Measurements from ENCODE around the gene GPR155.

DNA sequence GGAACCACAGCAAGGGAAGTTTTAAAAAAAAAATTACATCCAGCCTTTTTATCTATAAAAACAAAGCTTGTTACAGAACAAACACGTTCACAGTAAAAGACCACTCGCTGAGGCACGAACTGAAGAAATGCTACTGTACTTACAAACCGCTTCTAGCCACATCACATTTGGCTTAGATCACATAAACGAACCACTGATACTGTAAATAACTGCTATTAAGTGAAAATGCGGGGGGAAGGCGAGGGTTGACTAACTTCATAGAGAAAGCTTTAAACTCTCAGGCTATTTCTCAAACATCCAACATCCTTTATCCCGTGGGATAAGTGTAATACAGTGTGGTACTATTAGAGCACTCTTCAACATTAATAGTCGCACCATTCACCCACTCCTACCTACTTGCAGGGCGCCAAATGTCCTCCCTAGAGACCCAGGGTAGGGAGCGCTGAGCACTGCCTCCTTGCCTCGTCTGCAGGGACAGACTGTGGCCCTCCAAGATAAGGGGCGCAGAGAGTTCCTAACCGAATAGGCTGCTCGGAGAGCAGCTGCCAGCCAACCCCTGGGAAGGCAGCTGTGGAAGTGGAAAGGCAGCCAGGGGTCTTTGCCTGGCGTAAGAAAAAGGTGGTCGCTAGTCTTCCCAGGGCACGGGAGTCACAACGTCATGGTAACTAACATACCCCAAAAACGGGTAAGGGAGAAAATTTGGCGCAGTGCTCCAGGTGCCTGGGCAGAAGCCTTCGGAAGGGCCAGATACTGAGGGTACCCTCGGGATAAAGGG is 854 bp downstream of the GPR155 start:
- TF ChIP-seq, protein P1, sequence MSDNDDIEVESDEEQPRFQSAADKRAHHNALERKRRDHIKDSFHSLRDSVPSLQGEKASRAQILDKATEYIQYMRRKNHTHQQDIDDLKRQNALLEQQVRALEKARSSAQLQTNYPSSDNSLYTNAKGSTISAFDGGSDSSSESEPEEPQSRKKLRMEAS (IDR thresholded peaks at IDR 0.05): no peak
- TF ChIP-seq, protein P2, sequence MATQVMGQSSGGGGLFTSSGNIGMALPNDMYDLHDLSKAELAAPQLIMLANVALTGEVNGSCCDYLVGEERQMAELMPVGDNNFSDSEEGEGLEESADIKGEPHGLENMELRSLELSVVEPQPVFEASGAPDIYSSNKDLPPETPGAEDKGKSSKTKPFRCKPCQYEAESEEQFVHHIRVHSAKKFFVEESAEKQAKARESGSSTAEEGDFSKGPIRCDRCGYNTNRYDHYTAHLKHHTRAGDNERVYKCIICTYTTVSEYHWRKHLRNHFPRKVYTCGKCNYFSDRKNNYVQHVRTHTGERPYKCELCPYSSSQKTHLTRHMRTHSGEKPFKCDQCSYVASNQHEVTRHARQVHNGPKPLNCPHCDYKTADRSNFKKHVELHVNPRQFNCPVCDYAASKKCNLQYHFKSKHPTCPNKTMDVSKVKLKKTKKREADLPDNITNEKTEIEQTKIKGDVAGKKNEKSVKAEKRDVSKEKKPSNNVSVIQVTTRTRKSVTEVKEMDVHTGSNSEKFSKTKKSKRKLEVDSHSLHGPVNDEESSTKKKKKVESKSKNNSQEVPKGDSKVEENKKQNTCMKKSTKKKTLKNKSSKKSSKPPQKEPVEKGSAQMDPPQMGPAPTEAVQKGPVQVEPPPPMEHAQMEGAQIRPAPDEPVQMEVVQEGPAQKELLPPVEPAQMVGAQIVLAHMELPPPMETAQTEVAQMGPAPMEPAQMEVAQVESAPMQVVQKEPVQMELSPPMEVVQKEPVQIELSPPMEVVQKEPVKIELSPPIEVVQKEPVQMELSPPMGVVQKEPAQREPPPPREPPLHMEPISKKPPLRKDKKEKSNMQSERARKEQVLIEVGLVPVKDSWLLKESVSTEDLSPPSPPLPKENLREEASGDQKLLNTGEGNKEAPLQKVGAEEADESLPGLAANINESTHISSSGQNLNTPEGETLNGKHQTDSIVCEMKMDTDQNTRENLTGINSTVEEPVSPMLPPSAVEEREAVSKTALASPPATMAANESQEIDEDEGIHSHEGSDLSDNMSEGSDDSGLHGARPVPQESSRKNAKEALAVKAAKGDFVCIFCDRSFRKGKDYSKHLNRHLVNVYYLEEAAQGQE (IDR thresholded peaks at IDR 0.05; ENCODE audit: low read depth): no peak
- no peak for TF ChIP-seq TAF1 (IDR thresholded peaks at IDR 0.05; ENCODE audit: low read depth)
- no peak for TF ChIP-seq ZBTB7A (IDR thresholded peaks at IDR 0.05; ENCODE audit: low read depth)
- no peak for TF ChIP-seq EP300 (IDR thresholded peaks at IDR 0.05; ENCODE audit: borderline replicate concordance)
- TF ChIP-seq EGR1 (IDR thresholded peaks at IDR 0.05): no peak
- no peak for TF ChIP-seq YY1 (IDR thresholded peaks at IDR 0.05; ENCODE audit: low read depth)
- TF ChIP-seq CREB1 (IDR thresholded peaks at IDR 0.05; ENCODE audit: low read depth): no peak
- no peak for TF ChIP-seq CEBPB (IDR thresholded peaks at IDR 0.05)
- no peak for TF ChIP-seq NFIC (IDR thresholded peaks at IDR 0.05)
- TF ChIP-seq, protein P3, sequence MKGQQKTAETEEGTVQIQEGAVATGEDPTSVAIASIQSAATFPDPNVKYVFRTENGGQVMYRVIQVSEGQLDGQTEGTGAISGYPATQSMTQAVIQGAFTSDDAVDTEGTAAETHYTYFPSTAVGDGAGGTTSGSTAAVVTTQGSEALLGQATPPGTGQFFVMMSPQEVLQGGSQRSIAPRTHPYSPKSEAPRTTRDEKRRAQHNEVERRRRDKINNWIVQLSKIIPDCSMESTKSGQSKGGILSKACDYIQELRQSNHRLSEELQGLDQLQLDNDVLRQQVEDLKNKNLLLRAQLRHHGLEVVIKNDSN (IDR thresholded peaks at IDR 0.05): no peak
- no peak for TF ChIP-seq TCF12 (IDR thresholded peaks at IDR 0.05; ENCODE audit: low read depth)

All from Ishikawa (cell line).